ENCODE measurements around the gene PIK3C2A. TPM values are rescaled to one million over a fixed set of nuclear protein-coding genes. Genes with fewer than 3 reads are reported as not detected.

Gene PIK3C2A
- total RNA-seq, 1 experiment from 2014 or later: 68.3 TPM

GRCh38 chr11:17171343-17171742 lies 36.4 kb downstream of the PIK3C2A start:
- in situ Hi-C loops (cut with HindIII; ENCODE audit: low pct_unique_long_range_greater_than_20kb, low sequenced_read_pairs) (no loop called here), intact Hi-C loops (cut with micrococcal nuclease; ENCODE audit: unreplicated experiment) (no loop called here)
- DNase-seq (ENCODE audit: low read depth, low spot score) (no peak), ATAC-seq (no peak)
- Histone ChIP-seq H3K27me3 (ENCODE audit: control insufficient read depth, insufficient read depth, low read length) (no peaks in the 10 kb centered on the region), H3K4me1 (ENCODE audit: control insufficient read depth, insufficient read depth, low read length) (no peaks in the 10 kb centered on the region; the same call in 1 of the 2 replicates), H3K4me3 (ENCODE audit: low read depth in 2 of 2, low read length in 2 of 2) (no peak overlapping the region), H3K27ac (ENCODE audit: low read length) (no peak overlapping the region), H3K36me3 (ENCODE audit: control insufficient read depth, insufficient read depth, low read length) (peaks cover 4% of the 10 kb centered on the region; the same call in 1 of the 2 replicates), H3K9me3 (ENCODE audit: control insufficient read depth, insufficient read depth, low read depth, low read length) (no peaks in the 10 kb centered on the region)
- CTCF ChIA-PET: no interaction called here
- TF ChIP-seq TCF7L2 (IDR thresholded peaks at IDR 0.05; ENCODE audit: low read depth, low read length) (no peak), REST (IDR thresholded peaks at IDR 0.05; ENCODE audit: insufficient read depth in 1 of 2, low read depth in 2 of 2, low read length in 1 of 2) (no peak), CTCF (IDR thresholded peaks at IDR 0.05) (no peak), SIN3A (IDR thresholded peaks at IDR 0.05; ENCODE audit: borderline replicate concordance, insufficient read depth, low read depth, low read length) (no peak), POLR2AphosphoS5 (IDR thresholded peaks at IDR 0.05; ENCODE audit: low read depth, low read length) (no peak)
- POLR2A ChIA-PET: interaction anchor here (0.6 kb wide), 1 partner anchor 94 kb away, joined by 4 read pairs; the partner anchor contains the start of gene RPS13
- no TSS peak for BruUV-seq (replicated peaks)

GRCh38 chr11:17169876-17170275 lies 37.9 kb downstream of the PIK3C2A start:
- in situ Hi-C loops (cut with HindIII; ENCODE audit: low pct_unique_long_range_greater_than_20kb, low sequenced_read_pairs) (no loop called here), intact Hi-C loops (cut with micrococcal nuclease; ENCODE audit: unreplicated experiment) (no loop called here)
- H3K4me1 ChIP-seq (ENCODE audit: control insufficient read depth, insufficient read depth, low read length): no peaks in the 10 kb centered on the region; the same call in 1 of the 2 replicates
- H3K27ac ChIP-seq (ENCODE audit: low read length): no peak overlapping the region
- BruUV-seq (replicated peaks): no TSS peak
- no peak for TF ChIP-seq REST (IDR thresholded peaks at IDR 0.05; ENCODE audit: insufficient read depth in 1 of 2, low read depth in 2 of 2, low read length in 1 of 2)
- no peak for TF ChIP-seq TCF7L2 (IDR thresholded peaks at IDR 0.05; ENCODE audit: low read depth, low read length)
- H3K27me3 ChIP-seq (ENCODE audit: control insufficient read depth, insufficient read depth, low read length): no peaks in the 10 kb centered on the region
- H3K4me3 ChIP-seq (ENCODE audit: low read depth in 2 of 2, low read length in 2 of 2): no peak overlapping the region
- DNase-seq (ENCODE audit: low read depth, low spot score): no peak
- POLR2A ChIA-PET: no interaction called here
- ATAC-seq: no peak
- peaks cover 4% of the 10 kb centered on the region; the same call in 1 of the 2 replicates for H3K36me3 ChIP-seq (ENCODE audit: control insufficient read depth, insufficient read depth, low read length)
- CTCF ChIA-PET: no interaction called here
- no peaks in the 10 kb centered on the region for H3K9me3 ChIP-seq (ENCODE audit: control insufficient read depth, insufficient read depth, low read depth, low read length)
